ENCODE measurements around the gene SS18L1.

SS18L1 gene

GRCh38 chr20:62195736-62196135 lies 52.2 kb downstream of the SS18L1 start:
- no peak for DNase-seq (ENCODE audit: low read depth)

- no peak for DNase-seq (ENCODE audit: low read depth)
Measured at GRCh38 chr20:62196286-62196685, 52.7 kb downstream of the SS18L1 start.

- DNase-seq (ENCODE audit: low read depth), result no peak
Measured at GRCh38 chr20:62197311-62197710, 53.7 kb downstream of the SS18L1 start.

GRCh38 chr20:62197801-62198200 lies 54.2 kb downstream of the SS18L1 start:
- DNase-seq (ENCODE audit: low read depth), result no peak

GRCh38 chr20:62198496-62198895 lies 54.9 kb downstream of the SS18L1 start:
- no peak for DNase-seq (ENCODE audit: low read depth)

GRCh38 chr20:62198931-62199330 lies 55.4 kb downstream of the SS18L1 start:
- no peak for DNase-seq (ENCODE audit: low read depth)

GRCh38 chr20:62200491-62201172 lies 57.1 kb downstream of the SS18L1 start:
- no peak for DNase-seq (ENCODE audit: low read depth)

- DNase-seq (ENCODE audit: low read depth), result no peak
Measured at GRCh38 chr20:62201173-62202082, 57.9 kb downstream of the SS18L1 start.

- DNase-seq (ENCODE audit: low read depth), result no peak
Measured at GRCh38 chr20:62202083-62202395, 58.5 kb downstream of the SS18L1 start.

- DNase-seq (ENCODE audit: low read depth), result no peak
Measured at GRCh38 chr20:62202676-62203377, 59.3 kb downstream of the SS18L1 start.

- DNase-seq (ENCODE audit: low read depth), result no peak
Measured at GRCh38 chr20:62203378-62204030, 59.9 kb downstream of the SS18L1 start.

GRCh38 chr20:62205618-62206387 lies 62.2 kb downstream of the SS18L1 start:
- DNase-seq (ENCODE audit: low read depth), result no peak

GRCh38 chr20:62206388-62206775 lies 62.8 kb downstream of the SS18L1 start:
- no peak for DNase-seq (ENCODE audit: low read depth)

- DNase-seq (ENCODE audit: low read depth), result no peak
Measured at GRCh38 chr20:62208061-62208794, 64.7 kb downstream of the SS18L1 start.

GRCh38 chr20:62208795-62209755 lies 65.5 kb downstream of the SS18L1 start:
- DNase-seq (ENCODE audit: low read depth), result no peak

GRCh38 chr20:62209850-62210495 lies 66.4 kb downstream of the SS18L1 start:
- no peak for DNase-seq (ENCODE audit: low read depth)

- DNase-seq (ENCODE audit: low read depth), result no peak
Measured at GRCh38 chr20:62210496-62210855, 66.9 kb downstream of the SS18L1 start.

- DNase-seq (ENCODE audit: low read depth), result no peak
Measured at GRCh38 chr20:62211216-62211615, 67.6 kb downstream of the SS18L1 start.

- no peak for DNase-seq (ENCODE audit: low read depth)
Measured at GRCh38 chr20:62211769-62212288, 68.3 kb downstream of the SS18L1 start.
